GM18502 (cell line): ENCODE measurements around the gene CPT1C.
"Not testable (repeated sequence)": the region's sequence is repeated elsewhere in the genome, so short reads cannot be mapped to it uniquely, and the experiment has no call there.

Experiments
- ATAC-seq: cut with Tn5 transposase; IDR thresholded peaks from one replicate; pipeline ENCODE4 v1.9.1; 2021; ENCODE audit warnings: mild to moderate bottlenecking; ENCODE audit not compliant: unreplicated experiment, poor library complexity

The CPT1C gene

GRCh38 chr19:49696865-49697264 is 5.9 kb downstream of the CPT1C start:
- no peak for ATAC-seq

- no peak for ATAC-seq
Observed at GRCh38 chr19:49699364-49699763, 8.4 kb downstream of the CPT1C start.

GRCh38 chr19:49700563-49700962 is 9.6 kb downstream of the CPT1C start:
- ATAC-seq: no peak

- no peak for ATAC-seq
Observed at GRCh38 chr19:49701271-49701786, 10.4 kb downstream of the CPT1C start.

- no peak for ATAC-seq
Observed at GRCh38 chr19:49704888-49705642, 14.1 kb downstream of the CPT1C start.

- no peak for ATAC-seq
Observed at GRCh38 chr19:49705919-49706318, 15.0 kb downstream of the CPT1C start.

- ATAC-seq: no peak
Observed at GRCh38 chr19:49710372-49710951, 19.5 kb downstream of the CPT1C start.

- no peak for ATAC-seq
Observed at GRCh38 chr19:49712397-49712859, 21.5 kb downstream of the CPT1C start.

GRCh38 chr19:49713236-49713845 is 22.4 kb downstream of the CPT1C start:
- no peak for ATAC-seq

- ATAC-seq: no peak
Observed at GRCh38 chr19:49716154-49716553, 25.2 kb downstream of the CPT1C start.

- ATAC-seq: no peak
Observed at GRCh38 chr19:49718511-49718910, 27.6 kb downstream of the CPT1C start.

GRCh38 chr19:49718991-49719390 is 28.1 kb downstream of the CPT1C start:
- no peak for ATAC-seq

GRCh38 chr19:49719420-49719819 is 28.5 kb downstream of the CPT1C start:
- ATAC-seq: not testable (repeated sequence)

- no peak for ATAC-seq
Observed at GRCh38 chr19:49727217-49728030, 36.5 kb downstream of the CPT1C start.

- no peak for ATAC-seq
Observed at GRCh38 chr19:49730166-49730565, 39.2 kb downstream of the CPT1C start.

GRCh38 chr19:49738268-49738667 is 47.4 kb downstream of the CPT1C start:
- no peak for ATAC-seq

- no peak for ATAC-seq
Observed at GRCh38 chr19:49739098-49739497, 48.2 kb downstream of the CPT1C start.

- no peak for ATAC-seq
Observed at GRCh38 chr19:49739933-49740332, 49.0 kb downstream of the CPT1C start.

- no peak for ATAC-seq
Observed at GRCh38 chr19:49741210-49741844, 50.4 kb downstream of the CPT1C start.

GRCh38 chr19:49744946-49745381 is 54.0 kb downstream of the CPT1C start:
- ATAC-seq: no peak
